Measurements from ENCODE around the gene LHX5.

DNA sequence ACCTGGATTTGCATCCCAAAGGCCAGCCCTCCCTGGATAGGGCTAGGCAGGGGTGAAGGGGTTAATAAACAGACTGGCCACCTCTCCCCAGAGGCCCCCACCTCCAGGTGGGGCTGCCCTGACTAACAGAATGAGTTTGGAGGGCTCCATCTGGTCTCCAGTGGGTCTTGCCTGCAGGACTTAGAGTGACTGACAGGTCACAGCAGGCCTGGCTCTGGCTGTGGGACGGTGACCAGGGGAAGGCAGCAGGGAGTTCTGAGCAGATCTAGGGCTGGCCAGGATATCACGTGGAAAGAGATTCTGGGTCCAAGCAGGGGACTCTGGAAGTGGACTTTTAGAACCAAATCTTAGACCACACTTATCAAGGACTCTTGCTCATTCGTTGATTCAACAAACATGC, 40.9 kb upstream of the LHX5 start:
- TF ChIP-seq, protein P1, sequence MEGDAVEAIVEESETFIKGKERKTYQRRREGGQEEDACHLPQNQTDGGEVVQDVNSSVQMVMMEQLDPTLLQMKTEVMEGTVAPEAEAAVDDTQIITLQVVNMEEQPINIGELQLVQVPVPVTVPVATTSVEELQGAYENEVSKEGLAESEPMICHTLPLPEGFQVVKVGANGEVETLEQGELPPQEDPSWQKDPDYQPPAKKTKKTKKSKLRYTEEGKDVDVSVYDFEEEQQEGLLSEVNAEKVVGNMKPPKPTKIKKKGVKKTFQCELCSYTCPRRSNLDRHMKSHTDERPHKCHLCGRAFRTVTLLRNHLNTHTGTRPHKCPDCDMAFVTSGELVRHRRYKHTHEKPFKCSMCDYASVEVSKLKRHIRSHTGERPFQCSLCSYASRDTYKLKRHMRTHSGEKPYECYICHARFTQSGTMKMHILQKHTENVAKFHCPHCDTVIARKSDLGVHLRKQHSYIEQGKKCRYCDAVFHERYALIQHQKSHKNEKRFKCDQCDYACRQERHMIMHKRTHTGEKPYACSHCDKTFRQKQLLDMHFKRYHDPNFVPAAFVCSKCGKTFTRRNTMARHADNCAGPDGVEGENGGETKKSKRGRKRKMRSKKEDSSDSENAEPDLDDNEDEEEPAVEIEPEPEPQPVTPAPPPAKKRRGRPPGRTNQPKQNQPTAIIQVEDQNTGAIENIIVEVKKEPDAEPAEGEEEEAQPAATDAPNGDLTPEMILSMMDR (IDR thresholded peaks at IDR 0.05): no peak
- no peak for TF ChIP-seq POLR2A (IDR thresholded peaks at IDR 0.05)

Measured in uterus (tissue), 2 donors.